ENCODE results near the gene PDP2.

Gene PDP2

DNA sequence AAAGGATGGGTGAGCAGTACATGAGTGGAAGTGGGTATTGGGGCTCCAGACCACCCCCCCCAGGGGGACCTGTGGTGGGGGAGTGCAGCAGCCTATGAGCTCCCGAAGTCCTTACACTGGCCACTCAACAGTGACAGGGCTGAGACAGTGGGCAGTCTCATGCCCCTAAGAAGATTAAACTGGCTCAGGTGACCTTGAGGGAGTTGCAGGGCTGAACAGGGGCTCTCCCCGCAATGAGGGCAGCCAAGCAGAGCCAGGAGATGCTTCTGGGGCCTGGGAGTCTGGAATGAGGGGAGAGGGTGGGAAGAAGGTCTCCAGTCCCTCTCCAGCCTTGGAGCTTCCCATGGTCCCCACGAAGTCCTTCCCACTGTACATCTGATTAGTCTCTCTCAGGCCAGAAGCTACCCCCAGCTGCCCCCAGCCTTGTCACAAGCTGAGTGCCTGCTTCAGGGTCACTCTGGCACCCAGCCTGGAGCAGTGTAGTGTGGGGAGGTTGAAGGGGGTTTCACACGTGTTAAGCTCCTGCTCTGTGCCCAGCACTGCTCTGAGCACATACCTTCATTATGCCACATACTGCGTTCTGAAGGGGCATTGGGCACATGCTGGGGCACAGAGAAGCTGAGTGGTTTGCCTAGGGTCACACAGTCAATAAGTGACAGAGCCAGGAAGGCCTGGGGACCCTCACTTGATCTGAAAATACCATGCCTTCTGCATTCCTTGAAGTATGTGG, 39.4 kb downstream of the PDP2 start:
- Histone ChIP-seq H3K4me3 (replicated peaks; ENCODE audit: insufficient read depth, low read length) (no peak overlapping the region), H3K27ac (replicated peaks) (no peak overlapping the region), H3K27me3 (ENCODE audit: insufficient read depth, poor library complexity, severe bottlenecking) (peaks cover 22% of the 10 kb centered on the region)
- no peak for DNase-seq (ENCODE audit: low read depth in 1 of 2, low spot score in 1 of 2)
- TF ChIP-seq, protein P1, sequence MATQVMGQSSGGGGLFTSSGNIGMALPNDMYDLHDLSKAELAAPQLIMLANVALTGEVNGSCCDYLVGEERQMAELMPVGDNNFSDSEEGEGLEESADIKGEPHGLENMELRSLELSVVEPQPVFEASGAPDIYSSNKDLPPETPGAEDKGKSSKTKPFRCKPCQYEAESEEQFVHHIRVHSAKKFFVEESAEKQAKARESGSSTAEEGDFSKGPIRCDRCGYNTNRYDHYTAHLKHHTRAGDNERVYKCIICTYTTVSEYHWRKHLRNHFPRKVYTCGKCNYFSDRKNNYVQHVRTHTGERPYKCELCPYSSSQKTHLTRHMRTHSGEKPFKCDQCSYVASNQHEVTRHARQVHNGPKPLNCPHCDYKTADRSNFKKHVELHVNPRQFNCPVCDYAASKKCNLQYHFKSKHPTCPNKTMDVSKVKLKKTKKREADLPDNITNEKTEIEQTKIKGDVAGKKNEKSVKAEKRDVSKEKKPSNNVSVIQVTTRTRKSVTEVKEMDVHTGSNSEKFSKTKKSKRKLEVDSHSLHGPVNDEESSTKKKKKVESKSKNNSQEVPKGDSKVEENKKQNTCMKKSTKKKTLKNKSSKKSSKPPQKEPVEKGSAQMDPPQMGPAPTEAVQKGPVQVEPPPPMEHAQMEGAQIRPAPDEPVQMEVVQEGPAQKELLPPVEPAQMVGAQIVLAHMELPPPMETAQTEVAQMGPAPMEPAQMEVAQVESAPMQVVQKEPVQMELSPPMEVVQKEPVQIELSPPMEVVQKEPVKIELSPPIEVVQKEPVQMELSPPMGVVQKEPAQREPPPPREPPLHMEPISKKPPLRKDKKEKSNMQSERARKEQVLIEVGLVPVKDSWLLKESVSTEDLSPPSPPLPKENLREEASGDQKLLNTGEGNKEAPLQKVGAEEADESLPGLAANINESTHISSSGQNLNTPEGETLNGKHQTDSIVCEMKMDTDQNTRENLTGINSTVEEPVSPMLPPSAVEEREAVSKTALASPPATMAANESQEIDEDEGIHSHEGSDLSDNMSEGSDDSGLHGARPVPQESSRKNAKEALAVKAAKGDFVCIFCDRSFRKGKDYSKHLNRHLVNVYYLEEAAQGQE (IDR thresholded peaks at IDR 0.05; ENCODE audit: insufficient replicate concordance, low read depth) = no peak
- no peak for TF ChIP-seq GABPA (IDR thresholded peaks at IDR 0.05; ENCODE audit: low read depth)
- TF ChIP-seq SPI1 (IDR thresholded peaks at IDR 0.05; ENCODE audit: borderline replicate concordance, low read depth) = no peak
- TF ChIP-seq, protein P2, sequence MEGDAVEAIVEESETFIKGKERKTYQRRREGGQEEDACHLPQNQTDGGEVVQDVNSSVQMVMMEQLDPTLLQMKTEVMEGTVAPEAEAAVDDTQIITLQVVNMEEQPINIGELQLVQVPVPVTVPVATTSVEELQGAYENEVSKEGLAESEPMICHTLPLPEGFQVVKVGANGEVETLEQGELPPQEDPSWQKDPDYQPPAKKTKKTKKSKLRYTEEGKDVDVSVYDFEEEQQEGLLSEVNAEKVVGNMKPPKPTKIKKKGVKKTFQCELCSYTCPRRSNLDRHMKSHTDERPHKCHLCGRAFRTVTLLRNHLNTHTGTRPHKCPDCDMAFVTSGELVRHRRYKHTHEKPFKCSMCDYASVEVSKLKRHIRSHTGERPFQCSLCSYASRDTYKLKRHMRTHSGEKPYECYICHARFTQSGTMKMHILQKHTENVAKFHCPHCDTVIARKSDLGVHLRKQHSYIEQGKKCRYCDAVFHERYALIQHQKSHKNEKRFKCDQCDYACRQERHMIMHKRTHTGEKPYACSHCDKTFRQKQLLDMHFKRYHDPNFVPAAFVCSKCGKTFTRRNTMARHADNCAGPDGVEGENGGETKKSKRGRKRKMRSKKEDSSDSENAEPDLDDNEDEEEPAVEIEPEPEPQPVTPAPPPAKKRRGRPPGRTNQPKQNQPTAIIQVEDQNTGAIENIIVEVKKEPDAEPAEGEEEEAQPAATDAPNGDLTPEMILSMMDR (IDR thresholded peaks at IDR 0.05; ENCODE audit: insufficient read depth, low read length) = no peak
- TF ChIP-seq POLR2AphosphoS5 (IDR thresholded peaks at IDR 0.05; ENCODE audit: low read depth) = no peak

DNA sequence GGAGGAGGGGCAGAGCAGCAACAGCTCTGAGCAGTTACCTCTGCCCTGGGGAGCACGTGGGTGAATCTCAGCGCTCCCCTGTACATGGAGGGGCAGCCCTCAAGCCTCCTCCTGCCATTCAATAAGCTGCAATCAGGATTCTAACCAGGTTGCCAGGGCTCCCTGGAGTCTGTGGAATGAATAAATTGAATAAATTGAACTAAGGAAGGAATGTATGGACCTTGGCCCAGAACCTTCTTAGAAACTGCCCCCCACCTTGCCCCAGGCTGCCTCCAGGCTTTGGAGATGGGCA, 39.9 kb downstream of the PDP2 start:
- Histone ChIP-seq H3K27ac (replicated peaks) (no peak overlapping the region), H3K27me3 (ENCODE audit: insufficient read depth, poor library complexity, severe bottlenecking) (peaks cover 25% of the 10 kb centered on the region), H3K4me3 (replicated peaks; ENCODE audit: insufficient read depth, low read length) (no peak overlapping the region)
- no peak for DNase-seq (ENCODE audit: low read depth in 1 of 2, low spot score in 1 of 2)
- TF ChIP-seq, protein P2 (IDR thresholded peaks at IDR 0.05; ENCODE audit: insufficient read depth, low read length) = no peak
- TF ChIP-seq GABPA (IDR thresholded peaks at IDR 0.05; ENCODE audit: low read depth) (no peak), POLR2AphosphoS5 (IDR thresholded peaks at IDR 0.05; ENCODE audit: low read depth) (no peak), SPI1 (IDR thresholded peaks at IDR 0.05; ENCODE audit: borderline replicate concordance, low read depth) (no peak)
- TF ChIP-seq, protein P1 (IDR thresholded peaks at IDR 0.05; ENCODE audit: insufficient replicate concordance, low read depth) = no peak

DNA sequence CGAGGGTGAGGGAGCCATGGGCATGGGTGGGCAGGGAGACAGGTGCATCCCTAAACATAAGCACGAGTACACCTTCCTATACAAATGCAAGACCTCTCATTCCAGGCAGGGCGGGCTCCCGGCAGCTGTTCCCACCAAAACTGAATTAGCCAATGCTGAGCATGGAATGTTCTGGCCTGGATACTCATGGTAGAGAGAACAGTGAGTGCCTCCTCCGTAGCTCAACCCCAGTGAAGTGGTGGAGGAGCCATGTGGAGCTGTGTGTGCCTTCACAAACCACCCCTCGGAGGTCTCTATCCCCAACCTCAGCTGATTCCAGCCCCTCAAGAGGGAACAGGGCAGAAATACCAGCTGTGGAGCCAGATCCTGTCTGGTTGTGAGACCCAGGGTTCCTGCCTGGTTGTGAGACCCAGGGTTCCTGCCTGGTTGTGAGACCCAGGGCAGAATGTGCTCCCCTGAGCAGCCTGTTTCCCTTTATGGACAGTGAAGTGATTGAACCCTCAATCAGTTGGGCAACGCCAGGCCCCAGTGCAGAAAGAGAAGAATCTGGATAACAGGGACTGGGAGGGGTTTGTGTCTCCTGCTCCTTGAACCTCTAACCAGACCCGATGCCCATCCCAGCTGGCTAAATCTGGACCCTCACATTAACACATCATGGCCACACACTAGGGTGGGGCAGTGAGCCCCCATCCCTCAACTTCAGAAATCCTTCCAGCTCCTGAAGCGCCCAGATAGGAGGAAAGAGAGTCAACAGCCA, 40.8 kb downstream of the PDP2 start:
- H3K4me3 ChIP-seq (replicated peaks; ENCODE audit: insufficient read depth, low read length) = no peak overlapping the region
- no peak for DNase-seq (ENCODE audit: low read depth in 1 of 2, low spot score in 1 of 2)
- peaks cover 32% of the 10 kb centered on the region for H3K27me3 ChIP-seq (ENCODE audit: insufficient read depth, poor library complexity, severe bottlenecking)
- TF ChIP-seq SPI1 (IDR thresholded peaks at IDR 0.05; ENCODE audit: borderline replicate concordance, low read depth) (no peak), GABPA (IDR thresholded peaks at IDR 0.05; ENCODE audit: low read depth) (no peak), POLR2AphosphoS5 (IDR thresholded peaks at IDR 0.05; ENCODE audit: low read depth) (no peak)
- TF ChIP-seq, protein P2 (IDR thresholded peaks at IDR 0.05; ENCODE audit: insufficient read depth, low read length) = no peak
- TF ChIP-seq, protein P1 (IDR thresholded peaks at IDR 0.05; ENCODE audit: insufficient replicate concordance, low read depth) = no peak
- H3K27ac ChIP-seq (replicated peaks) = no peak overlapping the region

Data from HL-60 (cell line).